ENCODE data around the gene HNRNPUL2. TPM values are rescaled to one million over a fixed set of nuclear protein-coding genes. Genes with fewer than 3 reads are reported as not detected.
A peak's percentile ranks its signal among the peaks of the same experiment; 100 is the strongest.
"Not testable (repeated sequence)": the region's sequence is repeated elsewhere in the genome, so short reads cannot be mapped to it uniquely, and the experiment has no call there.

HNRNPUL2 gene
- polyA plus RNA-seq, 1 experiment = 28.2 TPM

- no peaks in the 10 kb centered on the region for H3K9me3 ChIP-seq (ENCODE audit: control insufficient read depth, insufficient read depth, low read length)
- TF ChIP-seq CTCF (IDR thresholded peaks at IDR 0.05; ENCODE audit: low read depth, low read length) = no peak
- H3K27ac ChIP-seq (ENCODE audit: low read depth, low read length) = no peak overlapping the region
- no peak overlapping the region for H3K4me3 ChIP-seq (ENCODE audit: low read depth, low read length)
- ChIA-PET CTCF (no interaction called here), POLR2A (interaction anchor here (0.6 to 1.4 kb wide), 2 partner anchors 14 to 134 kb away, joined by 3 to 4 read pairs; partner anchors contain the start of gene POLR2G)
- H3K27me3 ChIP-seq (ENCODE audit: control insufficient read depth, insufficient read depth, low read length) = no peaks in the 10 kb centered on the region
- DNase-seq (ENCODE audit: low read depth, low spot score) = no peak
Observed at GRCh38 chr11:62747475-62748160, 20.4 kb upstream of the HNRNPUL2 start.

GRCh38 chr11:62737196-62737595 lies 9.9 kb upstream of the HNRNPUL2 start:
- Histone ChIP-seq H3K9me3 (ENCODE audit: control insufficient read depth, insufficient read depth, low read length) (no peaks in the 10 kb centered on the region), H3K4me3 (ENCODE audit: low read depth, low read length) (no peak overlapping the region), H3K27ac (ENCODE audit: low read depth, low read length) (no peak overlapping the region), H3K27me3 (ENCODE audit: control insufficient read depth, insufficient read depth, low read length) (no peaks in the 10 kb centered on the region)
- CTCF ChIA-PET = interaction anchor here (0.6 kb wide), 1 partner anchor 34 kb away, joined by 3 read pairs; the partner anchor contains the start of gene TAF6L
- no peak for TF ChIP-seq CTCF (IDR thresholded peaks at IDR 0.05; ENCODE audit: low read depth, low read length)
- no peak for DNase-seq (ENCODE audit: low read depth, low spot score)
- POLR2A ChIA-PET = interaction anchor here (1.2 kb wide), 1 partner anchor 56 kb away, joined by 5 read pairs; no protein-coding TSS in a partner anchor

- POLR2A ChIA-PET = no interaction called here
- H3K9me3 ChIP-seq (ENCODE audit: control insufficient read depth, insufficient read depth, low read length) = no peaks in the 10 kb centered on the region
- no peak overlapping the region for H3K4me3 ChIP-seq (ENCODE audit: low read depth, low read length)
- no peak for DNase-seq (ENCODE audit: low read depth, low spot score)
- TF ChIP-seq CTCF (IDR thresholded peaks at IDR 0.05; ENCODE audit: low read depth, low read length) = 0 out of 2 replicates have a peak, but pooled peaks have one; percentile 14
- no peak overlapping the region for H3K27ac ChIP-seq (ENCODE audit: low read depth, low read length)
- CTCF ChIA-PET = no interaction called here
- H3K27me3 ChIP-seq (ENCODE audit: control insufficient read depth, insufficient read depth, low read length) = no peaks in the 10 kb centered on the region
Observed at GRCh38 chr11:62732830-62733229, 5.6 kb upstream of the HNRNPUL2 start.

GRCh38 chr11:62730076-62730475 lies 2.8 kb upstream of the HNRNPUL2 start:
- CTCF ChIA-PET = interaction anchor here (0.6 to 1.5 kb wide), 2 partner anchors 24 to 336 kb away, joined by 3 to 8 read pairs; partner anchors contain the start of gene ZBTB3

GRCh38 chr11:62728171-62728988 lies 1.1 kb upstream of the HNRNPUL2 start, which contains the start of gene TTC9C:
Gene TTC9C (plus strand): TSS chr11:62728486. CDS start chr11:62728849, 363 bp downstream.
- Histone ChIP-seq H3K9me3 (ENCODE audit: control insufficient read depth, insufficient read depth, low read length) (no peaks in the 10 kb centered on the region; the same call in 1 of the 2 replicates), H3K27me3 (ENCODE audit: control insufficient read depth, insufficient read depth, low read length) (no peaks in the 10 kb centered on the region), H3K27ac (ENCODE audit: low read depth, low read length) (peak within 1 kb of the TSS; percentile 98), H3K4me3 (ENCODE audit: low read depth, low read length) (peak within 1 kb of the TSS; percentile 99)
- no peak for TF ChIP-seq CTCF (IDR thresholded peaks at IDR 0.05; ENCODE audit: low read depth, low read length)
- ChIA-PET POLR2A (interaction anchor here (0.6 to 3.7 kb wide), 12 partner anchors 22 to 1110 kb away, joined by 3 to 41 read pairs (median 6); partner anchors contain the start of genes C11orf98, CSKMT, INTS5 and STX5), CTCF (interaction anchor here (1.1 to 1.4 kb wide), 3 partner anchors 23 to 58 kb away, joined by 3 to 5 read pairs (median 3); partner anchors contain the start of gene POLR2G)
- peak; percentile 59 for DNase-seq (ENCODE audit: low read depth, low spot score)

More at GRCh38 chr11:62730076-62730475, 2.8 kb upstream of the HNRNPUL2 start:
- H3K9me3 ChIP-seq (ENCODE audit: control insufficient read depth, insufficient read depth, low read length); H3K27me3 ChIP-seq (ENCODE audit: control insufficient read depth, insufficient read depth, low read length); DNase-seq (ENCODE audit: low read depth, low spot score); H3K27ac ChIP-seq (ENCODE audit: low read depth, low read length): not testable (repeated sequence)
- POLR2A ChIA-PET = interaction anchor here (0.6 to 3.7 kb wide), 5 partner anchors 24 to 110 kb away, joined by 4 to 41 read pairs (median 7); partner anchors contain the start of genes LBHD1, LRRN4CL, UQCC3 and WDR74
- H3K4me3 ChIP-seq (ENCODE audit: low read depth, low read length) = peak overlapping the region; percentile 99

Data from AG04450 (cell line).